CD4-positive, alpha-beta T cell treated with Interleukin-21 for 1 hour (primary cell): ENCODE data around the gene ALPK3.

Source experiments
- DNase-seq: peaks from one replicate; pipeline ENCODE4 v3.0.0-alpha.2; 2020

ALPK3 gene

GRCh38 chr15:84798436-84798946 lies 18.7 kb upstream of the ALPK3 start:
- no peak for DNase-seq

GRCh38 chr15:84799511-84800187 lies 17.5 kb upstream of the ALPK3 start:
- DNase-seq: no peak

GRCh38 chr15:84800365-84800806 lies 16.8 kb upstream of the ALPK3 start:
- no peak for DNase-seq

GRCh38 chr15:84804005-84804900 lies 12.9 kb upstream of the ALPK3 start:
- DNase-seq: no peak

GRCh38 chr15:84805221-84805620 lies 11.9 kb upstream of the ALPK3 start:
- DNase-seq: no peak

- DNase-seq: no peak
These were observed 9.9 kb upstream of the ALPK3 start for GRCh38 chr15:84807228-84807627.

- no peak for DNase-seq
These were observed 6.9 kb upstream of the ALPK3 start for GRCh38 chr15:84810073-84810840.

GRCh38 chr15:84811151-84811550 lies 6.0 kb upstream of the ALPK3 start:
- DNase-seq: no peak

- DNase-seq: no peak
These were observed 5.3 kb upstream of the ALPK3 start for GRCh38 chr15:84811828-84812227.

- no peak for DNase-seq
These were observed 4.3 kb upstream of the ALPK3 start for GRCh38 chr15:84812842-84813241.

GRCh38 chr15:84813435-84813834 lies 3.7 kb upstream of the ALPK3 start:
- DNase-seq: no peak

GRCh38 chr15:84813931-84814330 lies 3.2 kb upstream of the ALPK3 start:
- DNase-seq: no peak

- DNase-seq: no peak
These were observed 2.2 kb upstream of the ALPK3 start for GRCh38 chr15:84814916-84815315.

GRCh38 chr15:84817466-84818081 lies 418 bp downstream of the ALPK3 start:
- no peak for DNase-seq

GRCh38 chr15:84818261-84819131 lies 1.3 kb downstream of the ALPK3 start:
- DNase-seq: peak; percentile 7

GRCh38 chr15:84819291-84819768 lies 2.2 kb downstream of the ALPK3 start:
- no peak for DNase-seq

- no peak for DNase-seq
These were observed 2.6 kb downstream of the ALPK3 start for GRCh38 chr15:84819791-84820190.

GRCh38 chr15:84821501-84822021 lies 4.4 kb downstream of the ALPK3 start:
- DNase-seq: no peak

GRCh38 chr15:84822653-84823281 lies 5.6 kb downstream of the ALPK3 start:
- no peak for DNase-seq

GRCh38 chr15:84823282-84823878 lies 6.2 kb downstream of the ALPK3 start:
- no peak for DNase-seq
